ENCODE measurements around the gene ZDHHC6.
A peak's percentile ranks its signal among the peaks of the same experiment; 100 is the strongest.
"Not testable (repeated sequence)": the region's sequence is repeated elsewhere in the genome, so short reads cannot be mapped to it uniquely, and the experiment has no call there.

Gene ZDHHC6

GRCh38 chr10:112429147-112429546 lies 17.6 kb downstream of the ZDHHC6 start:
- DNase-seq (no peak), ATAC-seq (replicated peaks) (peak; percentile 23 to 52)
- Mint-ChIP-seq H3K36me3 (peaks cover 31 to 39% of the 10 kb centered on the region in 2 donors), H3K4me1 (peaks cover 8% of the 10 kb centered on the region in 2 donors), H3K9me3 (no peaks in the 10 kb centered on the region), H3K27me3 (no peaks in the 10 kb centered on the region), H3K27ac (peak overlapping the region; percentile 66), H3K4me3 (no peak overlapping the region)

GRCh38 chr10:112426111-112426510 lies 20.6 kb downstream of the ZDHHC6 start:
- no peak overlapping the region for H3K27ac Mint-ChIP-seq
- no peaks in the 10 kb centered on the region for H3K9me3 Mint-ChIP-seq
- H3K4me3 Mint-ChIP-seq: no peak overlapping the region
- H3K36me3 Mint-ChIP-seq: peaks cover 39 to 52% of the 10 kb centered on the region in 2 donors
- H3K27me3 Mint-ChIP-seq: no peaks in the 10 kb centered on the region
- H3K4me1 Mint-ChIP-seq: peaks cover 8% of the 10 kb centered on the region in 2 donors
- ATAC-seq (replicated peaks): peak in 1 of 2 donors; percentile 27
- DNase-seq: no peak

GRCh38 chr10:112424651-112425050 lies 22.1 kb downstream of the ZDHHC6 start:
- no peak for DNase-seq
- no peak overlapping the region for H3K4me3 Mint-ChIP-seq
- H3K36me3 Mint-ChIP-seq: peaks cover 41 to 52% of the 10 kb centered on the region in 2 donors
- H3K27ac Mint-ChIP-seq: peak overlapping the region; percentile 52
- no peak for ATAC-seq (replicated peaks)
- no peaks in the 10 kb centered on the region for H3K9me3 Mint-ChIP-seq
- H3K27me3 Mint-ChIP-seq: no peaks in the 10 kb centered on the region
- peaks cover 8 to 13% of the 10 kb centered on the region in 2 donors for H3K4me1 Mint-ChIP-seq

- peaks cover 31 to 45% of the 10 kb centered on the region in 2 donors for H3K36me3 Mint-ChIP-seq
- peak overlapping the region; percentile 42 for H3K27ac Mint-ChIP-seq
- H3K9me3 Mint-ChIP-seq: no peaks in the 10 kb centered on the region
- ATAC-seq (replicated peaks): no peak
- peaks cover 8 to 11% of the 10 kb centered on the region in 2 donors for H3K4me1 Mint-ChIP-seq
- DNase-seq: no peak
- no peaks in the 10 kb centered on the region for H3K27me3 Mint-ChIP-seq
- H3K4me3 Mint-ChIP-seq: no peak overlapping the region
These were observed 25.0 kb downstream of the ZDHHC6 start for GRCh38 chr10:112421731-112422130.

GRCh38 chr10:112412696-112413095 lies 34.0 kb downstream of the ZDHHC6 start:
- Mint-ChIP-seq H3K36me3 (peaks cover 42 to 64% of the 10 kb centered on the region in 2 donors), H3K9me3 (peaks cover 0 to under 1% of the 10 kb centered on the region in 2 donors), H3K27ac (no peak overlapping the region), H3K4me1 (peaks cover under 1 to 2% of the 10 kb centered on the region in 2 donors), H3K4me3 (no peak overlapping the region), H3K27me3 (no peaks in the 10 kb centered on the region)
- no peak for DNase-seq
- no peak for ATAC-seq (replicated peaks)

- Mint-ChIP-seq H3K27ac (no peak overlapping the region), H3K4me1 (peaks cover 10 to 21% of the 10 kb centered on the region in 2 donors), H3K27me3 (no peaks in the 10 kb centered on the region), H3K4me3 (no peak overlapping the region), H3K9me3 (peaks cover 8 to 14% of the 10 kb centered on the region in 2 donors), H3K36me3 (peaks cover 55 to 68% of the 10 kb centered on the region in 2 donors)
- ATAC-seq (replicated peaks): no peak
- no peak for DNase-seq
These were observed 37.0 kb downstream of the ZDHHC6 start for GRCh38 chr10:112409755-112410154.

GRCh38 chr10:112409299-112409698 lies 37.4 kb downstream of the ZDHHC6 start:
- Mint-ChIP-seq H3K36me3 (peaks cover 58 to 68% of the 10 kb centered on the region in 2 donors), H3K4me3 (no peak overlapping the region), H3K27me3 (no peaks in the 10 kb centered on the region), H3K4me1 (peaks cover 10 to 21% of the 10 kb centered on the region in 2 donors), H3K27ac (peak overlapping the region; percentile 56), H3K9me3 (peaks cover 8 to 14% of the 10 kb centered on the region in 2 donors)
- DNase-seq: no peak
- ATAC-seq (replicated peaks): no peak

- Mint-ChIP-seq H3K36me3 (peaks cover 61 to 73% of the 10 kb centered on the region in 2 donors), H3K4me1 (peaks cover 10 to 21% of the 10 kb centered on the region in 2 donors), H3K27me3 (no peaks in the 10 kb centered on the region), H3K4me3 (no peak overlapping the region), H3K9me3 (peaks cover 8 to 14% of the 10 kb centered on the region in 2 donors), H3K27ac (peak overlapping the region; percentile 42)
- ATAC-seq (replicated peaks) (no peak), DNase-seq (no peak)
These were observed 39.0 kb downstream of the ZDHHC6 start for GRCh38 chr10:112407696-112408095.

- H3K9me3 Mint-ChIP-seq: peaks cover 8 to 14% of the 10 kb centered on the region in 2 donors
- DNase-seq (peak; percentile 12), ATAC-seq (replicated peaks) (peak in 1 of 2 donors; percentile 39)
- peak overlapping the region in 1 of 2 donors; percentile 5 for H3K4me3 Mint-ChIP-seq
- H3K27me3 Mint-ChIP-seq: not testable (repeated sequence)
- peaks cover 66 to 78% of the 10 kb centered on the region in 2 donors for H3K36me3 Mint-ChIP-seq
- peak overlapping the region; percentile 91 for H3K27ac Mint-ChIP-seq
- peaks cover 10 to 21% of the 10 kb centered on the region in 2 donors for H3K4me1 Mint-ChIP-seq
These were observed 39.9 kb downstream of the ZDHHC6 start for GRCh38 chr10:112406806-112407205.

GRCh38 chr10:112404617-112405016 lies 42.1 kb downstream of the ZDHHC6 start:
- H3K27ac Mint-ChIP-seq: no peak overlapping the region
- no peak for ATAC-seq (replicated peaks)
- H3K4me1 Mint-ChIP-seq: peaks cover 10 to 21% of the 10 kb centered on the region in 2 donors
- H3K36me3 Mint-ChIP-seq: peaks cover 66 to 76% of the 10 kb centered on the region in 2 donors
- no peak for DNase-seq
- peaks cover 8 to 14% of the 10 kb centered on the region in 2 donors for H3K9me3 Mint-ChIP-seq
- no peak overlapping the region for H3K4me3 Mint-ChIP-seq
- no peaks in the 10 kb centered on the region for H3K27me3 Mint-ChIP-seq

GRCh38 chr10:112402917-112403316 lies 43.8 kb downstream of the ZDHHC6 start:
- Mint-ChIP-seq H3K9me3 (peaks cover 8 to 14% of the 10 kb centered on the region in 2 donors), H3K4me1 (peaks cover 10 to 21% of the 10 kb centered on the region in 2 donors), H3K36me3 (peaks cover 54 to 69% of the 10 kb centered on the region in 2 donors), H3K27ac (no peak overlapping the region), H3K4me3 (no peak overlapping the region), H3K27me3 (no peaks in the 10 kb centered on the region)
- no peak for DNase-seq
- ATAC-seq (replicated peaks): no peak

- Mint-ChIP-seq H3K27me3 (no peaks in the 10 kb centered on the region), H3K4me1 (peaks cover 0 to 4% of the 10 kb centered on the region in 2 donors), H3K36me3 (peaks cover 11 to 31% of the 10 kb centered on the region in 2 donors), H3K27ac (no peak overlapping the region), H3K4me3 (no peak overlapping the region), H3K9me3 (no peaks in the 10 kb centered on the region)
- no peak for DNase-seq
- no peak for ATAC-seq (replicated peaks)
These were observed 49.1 kb downstream of the ZDHHC6 start for GRCh38 chr10:112397592-112397991.

GRCh38 chr10:112395809-112396530 lies 50.7 kb downstream of the ZDHHC6 start:
- DNase-seq (no peak), ATAC-seq (replicated peaks) (no peak)
- Mint-ChIP-seq H3K27me3 (no peaks in the 10 kb centered on the region), H3K36me3 (peaks cover 6 to 27% of the 10 kb centered on the region in 2 donors), H3K4me1 (peaks cover 7% of the 10 kb centered on the region in 2 donors), H3K27ac (no peak overlapping the region), H3K9me3 (no peaks in the 10 kb centered on the region), H3K4me3 (no peak overlapping the region)

- no peak overlapping the region for H3K4me3 Mint-ChIP-seq
- H3K9me3 Mint-ChIP-seq: no peaks in the 10 kb centered on the region
- H3K27me3 Mint-ChIP-seq: no peaks in the 10 kb centered on the region
- DNase-seq (no peak), ATAC-seq (replicated peaks) (no peak)
- H3K36me3 Mint-ChIP-seq: peaks cover 4 to 22% of the 10 kb centered on the region in 2 donors
- H3K4me1 Mint-ChIP-seq: peaks cover 15 to 18% of the 10 kb centered on the region in 2 donors
- no peak overlapping the region for H3K27ac Mint-ChIP-seq
These were observed 52.2 kb downstream of the ZDHHC6 start for GRCh38 chr10:112394475-112394875.

GRCh38 chr10:112393827-112394226 lies 52.9 kb downstream of the ZDHHC6 start:
- no peak for ATAC-seq (replicated peaks)
- Mint-ChIP-seq H3K4me3 (no peak overlapping the region), H3K27ac (no peak overlapping the region), H3K27me3 (no peaks in the 10 kb centered on the region), H3K4me1 (peaks cover 21 to 24% of the 10 kb centered on the region in 2 donors), H3K9me3 (no peaks in the 10 kb centered on the region), H3K36me3 (peaks cover 6 to 18% of the 10 kb centered on the region in 2 donors)
- DNase-seq: no peak

Data from stimulated activated naive B cell treated with anti-CD40 and anti-IgM and Interleukin-4, amounts not matched to agents 10 μg/mL and 1 μg/mL and 100 μg/mL, for 72 hours (primary cell).